AG10803 (cell line): ENCODE measurements around the gene IGSF3.
A peak's percentile ranks its signal among the peaks of the same experiment; 100 is the strongest.

Experiments
- DNase-seq: peaks from one replicate; pipeline ENCODE4 v3.0.0; 2010; ENCODE audit warnings: low read depth
- H3K4me3 ChIP-seq: 2 replicates; pipeline ENCODE4 v1.5.1; 2011; ENCODE audit warnings: mild to moderate bottlenecking, low read length, control low read depth
- TF ChIP-seq, protein P1 (sequence below): conservative IDR thresholded peaks from 2 replicates; pipeline ENCODE4 v1.5.1; 2011; ENCODE audit warnings: mild to moderate bottlenecking, low read length, control low read depth, inconsistent platforms

The IGSF3 gene

DNA sequence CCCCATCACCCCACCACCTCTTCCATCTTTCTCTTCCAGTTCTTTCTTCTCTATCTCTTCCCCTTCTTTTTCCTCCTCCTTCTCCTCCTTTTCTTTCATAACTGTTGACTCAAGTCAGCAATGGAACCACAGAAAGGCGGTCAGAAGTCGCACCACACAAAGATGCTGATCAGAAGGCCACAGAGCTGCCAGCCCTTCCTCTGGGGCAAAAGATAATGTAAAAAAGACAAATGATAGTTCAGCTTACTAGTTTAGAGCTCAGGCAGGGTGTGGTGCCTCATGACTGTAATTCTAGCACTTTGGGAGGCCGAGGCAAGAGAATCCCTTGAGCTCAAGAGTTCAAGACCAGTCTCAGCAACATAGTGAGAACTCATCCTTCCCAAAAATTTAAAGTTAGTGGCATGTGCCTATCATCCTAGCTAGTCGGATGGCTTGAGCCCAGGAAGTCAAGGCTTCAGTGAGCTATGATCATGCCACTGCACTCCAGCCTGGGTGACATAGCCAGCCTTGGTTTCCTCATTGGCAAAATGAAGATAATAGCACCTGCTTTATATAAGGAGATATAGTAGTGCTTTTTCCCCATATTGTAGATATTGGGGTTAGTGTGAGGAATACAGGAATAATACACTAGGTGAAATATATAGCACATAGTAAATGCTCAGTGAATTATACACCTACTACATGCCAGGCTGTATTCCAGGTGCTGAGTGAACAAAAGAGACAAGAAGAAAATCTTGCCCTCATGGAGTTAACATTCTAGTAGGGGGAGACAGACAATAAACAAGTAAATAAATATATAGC lies 12.5 kb upstream of the IGSF3 start:
- no peak overlapping the region for H3K4me3 ChIP-seq
- no peak for DNase-seq
- TF ChIP-seq, protein P1, sequence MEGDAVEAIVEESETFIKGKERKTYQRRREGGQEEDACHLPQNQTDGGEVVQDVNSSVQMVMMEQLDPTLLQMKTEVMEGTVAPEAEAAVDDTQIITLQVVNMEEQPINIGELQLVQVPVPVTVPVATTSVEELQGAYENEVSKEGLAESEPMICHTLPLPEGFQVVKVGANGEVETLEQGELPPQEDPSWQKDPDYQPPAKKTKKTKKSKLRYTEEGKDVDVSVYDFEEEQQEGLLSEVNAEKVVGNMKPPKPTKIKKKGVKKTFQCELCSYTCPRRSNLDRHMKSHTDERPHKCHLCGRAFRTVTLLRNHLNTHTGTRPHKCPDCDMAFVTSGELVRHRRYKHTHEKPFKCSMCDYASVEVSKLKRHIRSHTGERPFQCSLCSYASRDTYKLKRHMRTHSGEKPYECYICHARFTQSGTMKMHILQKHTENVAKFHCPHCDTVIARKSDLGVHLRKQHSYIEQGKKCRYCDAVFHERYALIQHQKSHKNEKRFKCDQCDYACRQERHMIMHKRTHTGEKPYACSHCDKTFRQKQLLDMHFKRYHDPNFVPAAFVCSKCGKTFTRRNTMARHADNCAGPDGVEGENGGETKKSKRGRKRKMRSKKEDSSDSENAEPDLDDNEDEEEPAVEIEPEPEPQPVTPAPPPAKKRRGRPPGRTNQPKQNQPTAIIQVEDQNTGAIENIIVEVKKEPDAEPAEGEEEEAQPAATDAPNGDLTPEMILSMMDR = no peak

DNA sequence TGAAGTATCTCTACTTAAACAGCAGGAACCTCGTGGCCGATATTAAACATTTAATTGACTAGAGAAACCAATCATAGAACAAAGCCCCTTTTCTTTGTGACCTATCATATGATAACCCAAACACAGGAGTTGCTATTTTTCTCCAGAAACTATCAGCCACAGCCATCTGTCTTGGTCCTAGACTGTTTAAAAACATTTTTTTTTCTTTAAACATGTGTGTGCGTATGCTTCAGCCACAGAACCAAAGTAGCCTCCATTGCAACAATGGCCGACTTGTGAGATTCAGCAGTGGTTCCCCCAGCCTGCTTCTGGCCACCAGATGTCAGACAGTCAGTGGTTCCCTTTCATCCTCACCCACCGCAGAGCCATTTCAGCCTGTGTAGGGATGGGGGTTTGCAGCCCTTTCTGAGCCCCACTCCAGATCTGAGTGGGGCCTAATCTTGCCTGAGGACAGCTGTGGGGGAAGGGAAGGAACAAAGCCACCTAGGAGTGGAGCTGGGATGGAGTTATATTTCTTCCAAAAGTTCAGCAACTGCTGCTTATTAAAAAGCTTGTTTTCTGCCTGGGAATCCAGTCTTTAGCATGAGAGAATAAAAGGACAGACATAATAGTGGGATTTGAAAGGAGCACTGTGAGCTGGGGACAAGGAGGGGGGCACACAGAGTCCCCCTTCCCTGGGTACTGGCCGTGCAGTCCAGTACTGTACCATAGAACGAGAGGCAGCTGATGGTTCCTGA lies 11.7 kb upstream of the IGSF3 start:
- DNase-seq = no peak
- TF ChIP-seq, protein P1 = no peak

DNA sequence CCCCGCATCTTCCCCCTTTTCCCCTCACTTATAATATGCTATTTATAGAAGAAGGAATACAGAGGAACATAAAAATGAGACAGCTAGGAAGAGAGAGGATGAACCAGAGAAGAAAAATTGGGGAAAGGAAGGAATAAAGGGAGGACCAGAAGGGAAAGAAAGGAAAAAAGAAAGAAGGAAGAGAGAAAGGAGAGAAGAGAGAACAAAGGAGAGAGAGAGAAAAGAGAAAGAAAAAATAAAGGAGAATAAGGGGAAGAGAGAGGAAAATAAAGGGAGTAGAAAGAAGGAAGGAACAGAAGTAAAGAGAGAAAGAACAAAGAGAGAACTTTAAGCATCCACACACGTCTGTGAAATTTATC lies 11.2 kb upstream of the IGSF3 start:
- TF ChIP-seq, protein P1 = no peak
- H3K4me3 ChIP-seq = no peak overlapping the region
- DNase-seq = no peak

More for the DNA sequence above, 11.7 kb upstream of the IGSF3 start:
- no peak overlapping the region for H3K4me3 ChIP-seq

DNA sequence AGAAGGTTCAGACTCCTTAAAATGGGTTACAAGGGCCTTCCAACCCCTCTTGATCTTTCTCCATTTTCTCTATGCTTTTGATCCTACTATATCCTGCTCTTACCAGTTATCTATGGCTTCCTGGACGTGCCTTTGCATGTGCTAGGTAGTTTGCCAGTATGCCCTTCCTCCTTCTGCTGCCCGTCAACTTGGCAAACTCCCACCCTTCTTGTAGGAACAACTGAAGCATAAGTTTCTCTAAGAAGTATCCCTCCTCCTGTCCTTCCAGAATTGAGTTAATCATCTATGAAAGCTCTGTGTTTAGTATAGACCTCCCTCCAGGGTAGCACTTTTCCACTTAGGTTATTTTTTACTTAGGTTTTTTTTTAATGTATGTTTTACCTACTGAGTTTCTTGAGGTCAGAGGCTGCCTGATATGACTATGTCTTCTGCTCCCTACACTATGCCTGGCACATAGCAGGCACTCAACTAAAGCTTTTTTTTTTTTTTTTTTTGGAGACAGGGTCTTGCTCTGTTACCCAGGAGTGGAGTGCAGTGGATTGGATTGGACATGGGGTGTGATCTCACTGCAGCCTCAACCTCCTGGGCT lies 10.0 kb upstream of the IGSF3 start:
- H3K4me3 ChIP-seq = no peak overlapping the region
- DNase-seq = no peak
- TF ChIP-seq, protein P1 = no peak

DNA sequence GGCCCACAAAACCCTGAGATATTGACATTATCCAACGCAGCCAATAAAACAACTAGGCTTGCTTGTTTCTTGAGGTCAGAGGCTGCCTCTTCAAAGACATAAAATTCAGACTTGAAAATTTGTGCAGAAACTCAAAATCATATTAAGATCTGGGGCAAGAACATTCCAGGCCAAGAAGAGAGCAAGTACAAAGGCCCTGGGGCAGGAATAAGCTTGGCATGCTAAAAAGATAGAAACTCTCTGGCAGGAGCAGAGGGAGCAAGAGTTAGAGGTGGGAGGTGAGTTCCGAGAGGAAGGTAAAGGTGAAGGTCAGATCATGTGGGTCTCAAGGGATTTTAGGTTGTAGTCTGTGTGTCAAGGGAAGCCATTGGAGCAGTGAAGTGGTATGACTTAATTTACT lies 8.8 kb upstream of the IGSF3 start:
- no peak overlapping the region for H3K4me3 ChIP-seq
- DNase-seq = no peak
- TF ChIP-seq, protein P1 = no peak

DNA sequence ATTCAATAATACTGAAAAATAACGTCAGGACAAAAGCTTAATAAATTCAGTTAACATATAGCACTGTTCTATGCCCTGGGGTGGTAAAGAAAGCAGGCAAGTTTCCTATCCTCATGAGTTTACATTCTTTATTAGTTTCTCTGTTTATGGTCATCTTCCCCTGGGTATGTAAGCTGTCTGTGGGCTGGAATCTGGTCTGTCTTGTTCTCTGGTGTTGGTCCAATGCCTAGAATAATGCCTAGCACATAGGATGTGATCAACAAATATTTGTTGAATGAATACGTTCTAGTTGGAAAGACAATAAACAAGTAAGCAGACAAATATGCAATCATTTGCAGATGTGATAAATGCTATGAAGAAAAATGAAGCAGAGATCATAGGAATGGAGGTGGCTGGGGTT lies 7.2 kb upstream of the IGSF3 start:
- no peak overlapping the region for H3K4me3 ChIP-seq
- peak; percentile 35 for DNase-seq
- TF ChIP-seq, protein P1 = no peak
